ENCODE results near the gene FGF2.
"Not testable (repeated sequence)": the region's sequence is repeated elsewhere in the genome, so short reads cannot be mapped to it uniquely, and the experiment has no call there.

FGF2 gene

DNA sequence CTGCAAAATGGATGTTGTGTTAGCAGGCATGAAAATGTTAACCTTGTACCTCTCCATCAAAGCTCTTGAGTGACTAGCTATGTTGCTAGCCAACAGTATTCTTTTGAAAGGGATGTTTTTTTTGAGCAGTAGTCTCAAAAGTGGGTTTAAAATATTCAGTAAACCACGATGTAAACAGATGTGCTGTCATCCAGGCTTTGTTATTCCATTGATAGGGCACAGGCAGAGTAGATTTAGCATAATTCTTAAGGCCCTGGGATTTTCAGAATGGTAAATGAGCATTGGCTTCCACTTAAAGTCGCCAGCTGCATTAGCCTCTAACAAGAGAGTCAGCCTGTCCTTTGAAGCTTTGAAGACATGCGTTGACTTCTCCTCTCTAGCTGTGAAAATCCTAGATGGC is 18.4 kb downstream of the FGF2 start:
- no peak for DNase-seq (ENCODE audit: low read depth in 1 of 2, low spot score in 1 of 2)

DNA sequence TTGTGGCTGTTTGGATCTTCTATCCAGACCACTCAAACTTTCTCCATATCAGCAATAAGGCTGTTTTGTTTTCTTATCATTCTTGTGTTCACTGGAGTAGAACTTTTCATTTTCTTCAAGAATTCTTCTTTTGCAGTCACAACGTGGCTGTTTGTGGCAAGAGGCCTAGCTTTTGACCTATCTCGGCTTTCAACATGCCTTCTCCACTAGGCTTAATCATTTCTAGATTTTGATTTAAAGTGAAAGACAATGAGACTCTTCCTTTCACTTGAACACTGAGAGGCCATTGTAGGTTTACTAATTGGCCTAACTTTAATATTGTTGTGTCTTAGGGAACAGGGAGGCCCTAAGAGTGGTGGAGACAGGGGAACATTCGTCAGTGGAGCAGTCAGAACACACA is 19.1 kb downstream of the FGF2 start:
- no peak for DNase-seq (ENCODE audit: low read depth in 1 of 2, low spot score in 1 of 2)

DNA sequence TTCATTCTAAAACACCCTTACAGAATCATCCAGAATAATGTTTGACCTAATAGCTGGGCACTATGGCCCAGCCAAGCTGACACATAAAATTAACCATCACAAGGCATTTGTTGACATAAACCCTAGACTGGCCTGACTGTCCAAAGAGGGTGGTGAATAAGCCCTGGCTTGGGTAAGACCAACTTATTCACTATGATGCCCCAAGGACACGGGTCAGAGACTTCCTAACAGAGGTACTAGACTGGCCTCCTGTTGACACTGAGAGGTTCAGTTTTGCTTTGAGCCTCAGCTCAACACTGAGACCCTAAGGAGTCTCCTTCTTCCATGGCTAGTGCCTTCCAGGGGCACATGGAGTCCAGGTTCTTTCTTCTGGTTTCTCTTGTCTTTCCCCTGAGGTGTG is 21.3 kb downstream of the FGF2 start:
- DNase-seq (ENCODE audit: low read depth in 1 of 2, low spot score in 1 of 2), result no peak

DNA sequence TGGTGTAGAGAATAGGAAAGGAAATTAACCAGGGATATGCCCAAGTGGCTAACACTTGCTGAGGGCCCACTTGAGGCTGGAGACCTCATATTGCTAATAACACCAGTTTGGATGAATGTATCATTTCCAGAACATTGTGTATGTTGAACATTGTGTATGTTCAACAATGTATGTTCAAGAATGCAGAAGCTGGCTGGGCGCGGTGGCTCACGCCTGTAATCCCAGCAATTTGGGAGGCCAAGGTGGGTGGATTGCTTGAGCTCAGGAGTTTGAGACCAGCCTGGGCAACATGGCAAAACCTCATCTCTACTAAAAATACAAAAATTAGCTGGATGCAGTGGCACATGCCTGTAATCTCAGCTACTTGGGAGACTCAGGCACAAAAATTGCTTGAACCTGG is 23.2 kb downstream of the FGF2 start:
- DNase-seq (ENCODE audit: low read depth in 1 of 2, low spot score in 1 of 2), result not testable (repeated sequence)

DNA sequence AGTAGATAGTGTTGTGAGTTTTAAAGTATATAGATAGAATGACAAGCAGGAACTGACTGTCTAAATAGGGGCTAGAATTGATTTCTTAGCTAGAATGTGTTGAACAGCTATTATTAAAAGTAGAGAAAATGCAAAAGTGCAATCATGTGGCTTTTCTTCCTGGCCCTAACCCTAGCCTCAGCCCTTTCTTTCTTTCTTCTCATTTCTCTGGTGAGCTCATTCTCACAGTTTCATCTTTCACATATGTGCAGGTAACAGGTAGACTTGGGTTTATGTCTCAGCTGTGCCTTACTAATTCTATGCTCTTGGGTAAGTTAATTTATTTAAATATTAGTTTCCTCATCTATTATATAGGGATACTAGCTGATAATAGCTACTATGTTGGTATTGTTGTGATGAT is 24.9 kb downstream of the FGF2 start:
- DNase-seq (ENCODE audit: low read depth in 1 of 2, low spot score in 1 of 2), result no peak

DNA sequence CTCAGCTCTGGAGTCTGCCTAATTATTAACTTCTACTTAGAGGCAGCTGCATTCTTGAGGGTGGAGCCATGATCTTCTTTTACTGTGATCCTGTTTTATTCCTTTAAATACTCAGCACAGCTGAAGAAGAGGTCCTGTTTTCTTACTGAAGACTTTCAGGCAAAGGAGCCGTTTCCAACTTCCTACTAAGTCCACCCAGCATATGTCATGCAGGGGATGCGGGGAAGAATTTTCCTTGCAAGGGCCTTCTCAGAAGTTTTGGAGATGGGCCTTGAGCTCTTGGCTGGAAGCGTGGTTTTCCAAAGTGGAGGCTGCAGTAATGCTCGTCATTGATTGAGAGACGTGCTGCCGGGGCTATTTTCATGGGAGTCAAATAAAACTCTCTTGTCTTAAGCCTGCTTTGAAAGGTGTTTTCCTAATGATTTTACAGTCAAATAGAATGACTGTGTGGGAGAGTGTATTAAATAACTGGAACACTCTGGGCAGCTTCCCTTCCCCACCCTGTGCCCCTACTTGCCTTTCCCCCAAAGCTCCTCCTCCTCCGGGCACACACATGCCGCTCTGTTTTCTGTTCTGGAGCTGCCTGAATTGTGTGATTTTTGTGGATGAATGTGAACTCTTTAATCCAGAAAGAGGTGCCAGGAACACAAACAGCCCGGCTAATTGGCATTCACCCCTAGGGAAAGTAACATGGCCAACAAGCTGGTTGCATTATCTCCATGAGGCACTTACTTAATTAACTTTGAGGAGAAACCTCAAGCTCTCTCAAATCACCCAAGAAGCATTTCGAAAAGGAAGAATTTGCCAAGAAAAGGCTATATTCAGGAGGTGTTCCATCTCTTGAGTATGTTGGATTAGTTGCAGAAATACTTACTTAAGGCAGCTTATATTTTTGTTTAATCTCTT is 28.1 kb downstream of the FGF2 start:
- no peak for DNase-seq (ENCODE audit: low read depth in 1 of 2, low spot score in 1 of 2)

DNA sequence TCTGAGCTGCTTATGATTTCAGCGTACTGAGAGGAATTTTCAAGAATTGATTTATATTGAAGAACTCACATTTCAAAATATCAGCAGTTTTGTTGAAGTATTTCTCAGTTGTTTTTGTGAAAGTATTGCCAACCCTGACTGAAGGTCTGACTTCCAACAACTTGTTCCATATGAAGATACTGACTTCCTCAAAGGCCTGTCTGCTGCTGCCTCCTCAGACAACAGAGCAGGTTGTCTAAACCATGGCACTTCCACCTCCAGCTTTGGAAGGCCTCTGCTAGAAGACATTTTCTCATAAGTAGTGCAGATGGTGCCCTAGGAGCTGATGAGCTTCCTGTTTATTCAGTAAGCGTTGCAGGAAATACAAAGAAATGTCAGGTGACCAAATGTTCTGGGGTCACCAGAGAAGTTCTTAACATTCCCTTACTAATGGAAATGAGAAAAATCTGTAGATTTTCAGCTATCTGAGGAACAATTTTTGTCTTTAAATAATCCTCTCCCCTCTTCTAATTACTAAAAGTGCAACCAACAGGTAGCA is 28.8 kb downstream of the FGF2 start:
- no peak for DNase-seq (ENCODE audit: low read depth in 1 of 2, low spot score in 1 of 2)

DNA sequence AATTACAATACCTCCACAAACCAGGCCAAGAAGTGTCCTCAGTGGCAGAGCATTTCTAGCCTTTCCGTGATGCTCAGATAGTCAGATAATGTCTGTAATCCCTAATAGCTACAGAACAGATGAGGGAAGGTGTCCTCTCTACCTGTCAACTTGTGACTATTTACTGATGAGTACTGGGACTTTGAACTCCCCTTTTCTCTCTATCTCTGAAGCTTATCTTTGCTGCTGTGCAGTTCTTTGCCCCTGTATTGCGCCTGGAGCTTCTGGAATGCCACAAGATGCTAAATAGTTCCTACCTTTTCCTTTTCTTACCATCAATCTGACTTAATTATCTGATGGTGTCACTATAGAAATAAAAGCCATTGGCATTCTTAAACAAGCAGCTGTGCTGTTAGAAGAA is 30.5 kb downstream of the FGF2 start:
- DNase-seq (ENCODE audit: low read depth in 1 of 2, low spot score in 1 of 2), result no peak

DNA sequence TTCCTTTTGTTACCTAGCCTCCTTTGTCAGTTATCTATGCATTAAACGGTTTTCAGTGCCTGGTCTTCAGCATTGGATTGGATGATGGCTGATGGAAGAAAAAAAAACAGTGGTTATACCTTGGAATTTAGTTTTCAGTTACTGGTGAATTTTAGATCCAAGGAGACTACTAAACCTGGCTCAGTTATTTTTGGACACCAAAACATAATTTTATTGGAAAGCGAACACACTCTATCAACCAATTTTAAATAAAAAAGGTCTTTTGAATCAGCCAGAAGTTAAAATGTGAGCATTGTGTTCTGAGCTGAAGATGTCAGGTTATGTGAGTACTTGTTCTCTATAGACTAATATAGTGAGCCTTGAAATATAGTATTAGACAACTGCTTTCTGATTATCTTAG is 32.1 kb downstream of the FGF2 start:
- DNase-seq (ENCODE audit: low read depth in 1 of 2, low spot score in 1 of 2), result no peak

DNA sequence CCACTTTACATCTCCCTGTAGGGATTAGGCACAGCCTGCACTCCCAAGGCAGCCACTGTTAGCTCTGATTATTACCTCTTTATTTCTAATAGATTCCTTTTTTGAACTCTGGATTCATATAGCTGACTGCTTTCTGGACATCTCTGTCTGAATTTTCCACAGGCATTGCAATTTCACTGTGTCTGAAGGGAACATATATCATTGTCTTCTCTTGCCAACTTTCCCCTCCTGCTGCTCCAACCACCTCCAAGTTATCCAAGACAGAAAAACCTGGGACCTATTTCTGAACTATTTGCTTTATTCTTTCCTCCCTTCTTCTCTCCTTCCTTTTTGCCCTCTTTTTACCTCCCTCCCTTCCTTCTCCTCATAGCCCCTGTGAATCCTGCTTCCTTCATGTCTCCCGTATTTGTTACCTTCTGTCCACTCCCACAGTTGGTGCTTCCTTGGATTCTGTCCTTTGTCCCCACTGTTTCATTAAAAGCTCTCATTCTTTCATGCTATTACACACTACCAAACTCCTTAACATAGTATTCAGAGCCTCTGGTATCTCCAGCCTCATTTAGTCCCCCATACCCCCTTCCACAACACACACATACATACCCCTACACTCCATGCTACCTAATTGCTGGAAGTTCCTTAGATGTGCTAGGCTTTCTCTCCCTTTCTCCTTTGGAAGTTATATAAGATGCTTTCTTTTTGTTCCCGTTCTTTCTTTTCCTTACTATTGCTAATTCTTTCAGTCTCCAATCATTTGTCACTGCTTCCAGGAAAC is 34.7 kb downstream of the FGF2 start:
- no peak for DNase-seq (ENCODE audit: low read depth in 1 of 2, low spot score in 1 of 2)

DNA sequence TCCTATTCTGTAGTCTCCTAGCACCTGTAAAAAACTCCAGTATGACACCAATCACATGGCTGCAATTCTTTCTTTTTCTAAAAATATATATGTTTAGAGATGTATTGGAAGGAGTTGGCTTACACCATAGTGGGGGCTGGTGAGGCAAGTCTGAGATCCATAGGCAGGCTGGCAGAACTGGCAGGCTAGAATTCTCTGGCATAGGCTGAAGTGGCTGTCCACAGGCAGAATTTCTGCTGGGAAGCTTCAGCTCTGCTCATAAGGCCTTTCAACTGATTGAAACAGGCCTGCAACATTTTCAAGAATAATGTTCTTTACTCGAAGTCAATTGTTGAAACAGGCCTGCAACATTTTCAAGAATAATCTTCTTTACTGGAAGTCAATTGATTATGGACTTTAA is 37.0 kb downstream of the FGF2 start:
- no peak for DNase-seq (ENCODE audit: low read depth in 1 of 2, low spot score in 1 of 2)

DNA sequence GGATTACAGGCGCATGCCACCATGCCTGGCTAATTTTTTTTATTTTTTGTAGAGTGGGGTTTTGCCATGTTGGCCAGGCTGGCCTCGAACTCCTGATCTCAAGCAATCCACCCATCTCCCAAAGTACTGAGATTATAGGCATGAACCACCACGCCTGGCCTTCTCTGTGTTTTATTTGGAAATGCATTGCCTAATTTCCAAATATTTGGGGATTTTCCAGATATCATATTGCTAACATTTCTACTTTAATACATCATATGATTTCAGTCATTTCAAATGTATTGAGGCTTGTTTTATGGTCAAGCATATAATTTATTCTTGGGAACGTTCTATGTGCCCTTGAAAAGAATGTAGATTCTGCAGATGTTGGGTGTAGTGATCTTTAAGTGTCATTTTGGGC is 38.8 kb downstream of the FGF2 start:
- DNase-seq (ENCODE audit: low read depth in 1 of 2, low spot score in 1 of 2), result no peak

DNA sequence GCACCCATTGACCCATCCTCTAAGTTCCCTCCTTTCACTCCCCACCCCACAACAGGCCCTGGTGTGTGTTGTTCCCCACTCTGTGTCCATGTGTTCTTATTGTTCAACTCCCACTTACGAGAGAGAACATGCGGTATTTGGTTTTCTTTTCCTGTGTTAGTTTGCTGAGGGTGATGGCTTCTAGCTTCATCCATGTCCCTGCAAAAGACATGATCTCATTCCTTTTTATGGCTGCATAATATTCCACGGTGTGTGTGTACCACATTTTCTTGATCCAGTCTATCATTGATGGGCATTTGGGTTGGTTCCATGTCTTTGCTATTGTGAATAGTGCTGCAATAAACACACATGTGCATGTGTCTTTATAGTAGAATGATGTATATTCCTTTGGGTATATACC is 41.6 kb downstream of the FGF2 start:
- not testable (repeated sequence) for DNase-seq (ENCODE audit: low read depth in 1 of 2, low spot score in 1 of 2)

DNA sequence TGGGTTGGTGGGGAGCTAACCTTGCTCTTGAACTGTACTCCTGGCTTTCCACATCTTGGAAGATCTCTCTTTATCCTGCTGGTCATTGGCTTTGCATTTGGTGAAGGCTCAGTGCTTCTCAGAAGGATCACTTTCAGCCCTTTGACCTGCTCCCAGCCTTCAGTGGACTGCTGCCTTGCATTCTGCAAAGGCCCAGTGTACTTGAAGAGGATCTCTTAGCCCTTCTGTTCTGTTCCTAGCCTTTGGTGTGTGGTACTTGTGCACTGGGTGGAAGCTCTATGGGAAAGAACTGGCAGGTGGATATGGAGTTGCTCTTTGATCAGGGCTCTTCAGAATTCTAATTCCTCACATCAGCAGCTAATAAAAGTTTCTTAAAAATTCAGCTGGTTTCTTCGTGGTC is 46.5 kb downstream of the FGF2 start:
- DNase-seq (ENCODE audit: low read depth in 1 of 2, low spot score in 1 of 2), result no peak

DNA sequence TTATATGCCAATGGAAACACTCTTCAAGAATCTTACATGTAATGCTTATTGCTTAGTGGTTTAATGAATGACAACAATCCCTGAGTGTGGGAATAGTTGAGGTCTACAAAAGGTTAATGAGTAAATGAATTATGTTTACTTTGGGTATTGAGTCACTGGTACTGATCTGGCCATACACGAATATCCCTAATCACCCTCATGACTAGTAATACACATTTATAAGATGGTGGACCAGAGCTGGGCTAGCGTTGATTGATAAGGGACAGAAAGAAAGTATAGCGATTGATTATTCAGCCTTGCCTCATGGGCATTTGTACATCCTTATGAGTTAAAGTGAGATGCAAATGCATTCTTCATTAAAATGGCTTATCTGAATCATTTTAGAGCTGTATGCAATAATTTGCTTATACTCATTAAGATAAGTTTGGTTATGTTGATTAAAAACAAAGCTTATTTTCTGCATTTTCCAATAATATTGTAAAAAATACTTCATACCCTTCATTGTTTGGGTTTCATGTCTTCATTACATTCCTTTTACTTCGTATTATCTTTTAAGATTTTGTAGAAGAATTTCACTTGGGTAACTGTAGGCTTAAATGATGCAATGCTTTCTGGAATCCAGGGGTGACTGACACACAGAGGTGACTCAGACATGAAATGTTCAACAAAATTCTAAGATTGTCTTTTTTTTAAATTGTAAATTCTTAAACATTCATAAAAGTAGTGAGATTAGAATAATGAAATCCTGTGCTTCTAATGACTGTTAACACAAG is 47.4 kb downstream of the FGF2 start:
- no peak for DNase-seq (ENCODE audit: low read depth in 1 of 2, low spot score in 1 of 2)

DNA sequence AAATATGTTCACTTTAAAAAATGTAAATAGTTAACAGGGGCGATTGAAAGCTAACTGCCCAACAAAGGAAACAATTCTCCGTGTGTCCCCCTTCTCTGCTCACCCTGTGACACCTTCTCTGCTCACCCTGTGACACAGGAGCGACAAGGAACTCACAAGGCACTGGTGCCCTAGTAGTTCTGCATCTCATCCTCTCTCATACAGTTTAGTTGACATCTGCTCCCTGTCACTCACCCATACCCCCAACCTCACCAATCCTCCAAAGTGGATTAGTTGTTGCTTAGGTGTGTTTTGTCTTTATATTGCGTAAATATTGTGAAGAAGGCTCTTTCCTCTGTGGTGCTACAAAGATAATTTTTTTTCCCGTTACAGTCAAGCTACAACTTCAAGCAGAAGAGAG is 49.3 kb downstream of the FGF2 start:
- no peak for DNase-seq (ENCODE audit: low read depth in 1 of 2, low spot score in 1 of 2)

DNA sequence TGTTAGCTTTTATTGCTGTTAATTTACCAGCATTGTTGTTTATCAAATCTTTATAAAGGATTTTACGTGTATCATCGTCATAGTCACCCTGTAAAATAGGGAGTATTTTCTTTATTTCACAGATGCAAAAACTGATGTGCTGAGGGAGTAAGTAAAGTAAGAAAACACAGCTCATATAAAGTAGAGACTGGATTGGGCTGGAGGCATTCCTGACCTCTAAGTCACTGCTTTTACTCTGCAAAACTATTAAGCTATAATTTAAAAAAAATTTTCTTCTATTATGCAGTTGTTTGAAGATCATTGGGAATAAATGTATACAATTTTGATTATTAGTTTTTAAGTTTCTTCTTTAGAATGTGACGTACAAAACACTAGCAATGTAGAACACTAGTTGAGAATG is 49.8 kb downstream of the FGF2 start:
- no peak for DNase-seq (ENCODE audit: low read depth in 1 of 2, low spot score in 1 of 2)

DNA sequence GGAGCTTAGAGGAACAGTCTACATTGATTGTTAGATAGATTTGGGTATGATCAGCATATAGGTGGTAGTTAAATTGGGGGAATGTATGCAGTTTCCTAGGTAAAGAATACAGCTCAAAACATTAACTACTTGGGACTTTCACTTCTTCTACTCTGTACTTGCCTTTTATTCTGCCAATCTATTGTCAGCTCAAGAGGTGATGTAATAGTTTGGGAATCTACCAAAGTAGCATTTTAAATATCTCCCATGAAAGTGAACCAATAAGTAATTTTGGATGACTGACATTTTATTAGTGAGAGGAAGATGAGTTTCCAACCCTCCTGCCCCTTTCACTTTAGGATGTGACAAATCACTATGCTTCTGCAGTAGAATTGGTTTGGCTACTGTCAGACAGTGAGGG is 52.4 kb downstream of the FGF2 start:
- no peak for DNase-seq (ENCODE audit: low read depth in 1 of 2, low spot score in 1 of 2)

DNA sequence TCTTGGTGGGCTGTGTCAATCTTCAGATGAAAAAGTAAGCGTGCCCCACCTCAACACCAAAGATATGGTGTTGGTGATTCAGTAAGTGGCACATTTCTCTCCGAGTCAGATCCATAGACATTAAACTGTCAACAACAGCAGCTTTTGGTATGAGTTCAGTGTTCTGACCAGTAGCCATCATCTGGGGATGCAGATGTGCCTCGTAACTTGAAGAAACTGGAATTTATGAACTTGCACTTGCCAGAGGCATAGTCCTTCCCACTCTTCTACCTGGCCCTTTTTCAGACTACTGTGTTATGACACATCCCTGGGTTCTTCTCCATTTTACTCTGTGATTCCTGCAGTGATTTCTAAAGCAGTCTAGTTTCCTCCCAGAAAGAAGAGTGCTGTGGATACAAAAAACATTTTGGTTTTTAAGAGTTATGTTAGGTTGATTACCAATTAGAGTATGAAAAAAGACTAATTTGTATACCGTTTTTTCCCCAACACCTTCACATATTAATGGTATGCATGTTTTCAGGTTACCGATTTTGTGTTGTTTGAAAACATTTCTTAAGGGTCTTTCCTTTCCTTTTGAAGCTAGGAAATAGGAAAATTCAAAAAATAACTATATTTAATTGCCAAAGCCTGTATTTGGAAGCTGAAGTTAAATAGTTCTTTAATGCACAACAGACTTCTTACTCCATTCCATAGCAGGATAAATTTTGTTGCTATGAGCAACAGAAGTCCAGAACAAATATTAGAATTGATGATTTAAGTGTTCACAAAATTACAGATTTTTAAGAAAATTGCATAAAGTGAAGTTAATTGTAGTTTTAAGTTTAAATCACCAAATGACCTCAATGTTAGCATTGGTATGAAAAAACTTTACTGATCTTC is 56.5 kb downstream of the FGF2 start:
- no peak for DNase-seq (ENCODE audit: low read depth in 1 of 2, low spot score in 1 of 2)

DNA sequence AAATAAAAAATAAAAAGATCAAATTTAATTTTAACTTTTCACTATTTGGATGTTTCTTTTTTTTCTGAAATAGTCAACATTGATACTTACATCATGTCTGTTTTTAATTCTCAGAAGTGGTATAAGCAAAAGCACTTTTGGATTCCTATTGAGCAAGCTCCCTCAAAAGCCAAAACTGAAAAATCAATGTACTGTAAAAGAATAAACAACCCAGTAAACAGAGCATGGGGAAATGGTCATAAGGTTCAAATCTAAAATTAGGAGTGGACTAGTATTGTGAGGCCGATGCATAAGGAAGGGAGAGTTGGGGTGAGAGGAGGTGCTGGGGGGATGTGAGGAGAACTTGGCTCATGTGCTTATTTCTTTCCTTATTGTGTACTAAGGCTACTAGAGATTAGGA is 57.9 kb downstream of the FGF2 start:
- no peak for DNase-seq (ENCODE audit: low read depth in 1 of 2, low spot score in 1 of 2)

DNA sequence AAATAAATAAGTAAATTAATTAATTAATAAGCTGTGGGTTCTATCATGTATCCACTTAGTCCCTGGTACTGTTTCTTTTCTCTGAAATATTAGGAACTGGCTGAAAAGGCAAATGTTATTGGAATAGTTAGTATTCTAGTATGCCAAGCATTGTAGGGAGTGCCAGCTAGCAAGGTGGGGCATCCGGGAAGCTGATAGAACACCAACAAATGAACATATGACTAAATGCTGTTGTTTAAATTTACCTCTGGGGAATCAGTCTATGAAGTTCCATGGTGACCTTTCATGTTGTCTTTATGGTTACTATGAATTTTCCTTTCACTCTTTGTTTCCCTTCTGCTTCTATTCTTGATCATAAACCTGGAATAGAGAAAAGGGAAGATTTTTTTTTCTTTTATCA is 63.1 kb downstream of the FGF2 start:
- DNase-seq (ENCODE audit: low read depth in 1 of 2, low spot score in 1 of 2), result no peak
